ENCODE data around the gene ACSS2. TPM values are rescaled to one million over a fixed set of nuclear protein-coding genes. Genes with fewer than 3 reads are reported as not detected.

ACSS2 gene
- total RNA-seq, 1 experiment from 2014 or later = 25.4 TPM

DNA sequence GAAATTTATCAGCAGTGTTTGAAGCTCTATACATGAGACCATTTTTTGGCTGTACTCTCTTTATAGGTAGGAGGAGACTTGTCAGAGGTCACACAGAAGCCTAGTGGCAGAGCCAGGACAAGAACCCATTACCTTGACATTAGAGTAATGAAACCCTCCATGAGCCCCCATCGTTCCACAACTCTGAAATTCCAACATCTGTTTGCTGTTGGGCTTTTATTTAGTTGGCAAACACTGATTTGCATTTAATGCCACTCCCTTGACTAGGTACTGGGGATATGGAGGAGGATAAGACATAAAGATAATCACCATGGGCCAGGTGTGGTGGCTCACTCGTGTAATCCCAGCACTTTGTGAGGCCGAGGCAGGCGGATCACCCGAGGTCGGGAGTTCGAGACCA, 77.5 kb downstream of the ACSS2 start:
- H3K4me1 ChIP-seq (ENCODE audit: control insufficient read depth, insufficient read depth, low read length) = peaks cover 11% of the 10 kb centered on the region
- H3K27ac ChIP-seq (ENCODE audit: low read length) = no peak overlapping the region
- ChIA-PET POLR2A (no interaction called here), CTCF (interaction anchor here (0.6 to 1.1 kb wide), 2 partner anchors 31 to 81 kb away, joined by 3 to 6 read pairs; partner anchors contain the start of gene GGT7)
- DNase-seq (ENCODE audit: low read depth, low spot score) (no peak), ATAC-seq (no peak)
- in situ Hi-C loops (cut with HindIII; ENCODE audit: low pct_unique_long_range_greater_than_20kb, low sequenced_read_pairs) = no loop called here
- intact Hi-C loops (cut with micrococcal nuclease; ENCODE audit: unreplicated experiment) = no loop called here
- 0 out of 2 replicates have a peak, but pooled peaks cover 2% of the 10 kb centered on the region for H3K36me3 ChIP-seq (ENCODE audit: control insufficient read depth, insufficient read depth, low read length)
- no peak for TF ChIP-seq SIN3A (IDR thresholded peaks at IDR 0.05; ENCODE audit: borderline replicate concordance, insufficient read depth, low read depth, low read length)
- TF ChIP-seq, protein P1, sequence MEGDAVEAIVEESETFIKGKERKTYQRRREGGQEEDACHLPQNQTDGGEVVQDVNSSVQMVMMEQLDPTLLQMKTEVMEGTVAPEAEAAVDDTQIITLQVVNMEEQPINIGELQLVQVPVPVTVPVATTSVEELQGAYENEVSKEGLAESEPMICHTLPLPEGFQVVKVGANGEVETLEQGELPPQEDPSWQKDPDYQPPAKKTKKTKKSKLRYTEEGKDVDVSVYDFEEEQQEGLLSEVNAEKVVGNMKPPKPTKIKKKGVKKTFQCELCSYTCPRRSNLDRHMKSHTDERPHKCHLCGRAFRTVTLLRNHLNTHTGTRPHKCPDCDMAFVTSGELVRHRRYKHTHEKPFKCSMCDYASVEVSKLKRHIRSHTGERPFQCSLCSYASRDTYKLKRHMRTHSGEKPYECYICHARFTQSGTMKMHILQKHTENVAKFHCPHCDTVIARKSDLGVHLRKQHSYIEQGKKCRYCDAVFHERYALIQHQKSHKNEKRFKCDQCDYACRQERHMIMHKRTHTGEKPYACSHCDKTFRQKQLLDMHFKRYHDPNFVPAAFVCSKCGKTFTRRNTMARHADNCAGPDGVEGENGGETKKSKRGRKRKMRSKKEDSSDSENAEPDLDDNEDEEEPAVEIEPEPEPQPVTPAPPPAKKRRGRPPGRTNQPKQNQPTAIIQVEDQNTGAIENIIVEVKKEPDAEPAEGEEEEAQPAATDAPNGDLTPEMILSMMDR (IDR thresholded peaks at IDR 0.05) = no peak
- TF ChIP-seq TCF7L2 (IDR thresholded peaks at IDR 0.05; ENCODE audit: low read depth, low read length) = no peak
- TF ChIP-seq, protein P2, sequence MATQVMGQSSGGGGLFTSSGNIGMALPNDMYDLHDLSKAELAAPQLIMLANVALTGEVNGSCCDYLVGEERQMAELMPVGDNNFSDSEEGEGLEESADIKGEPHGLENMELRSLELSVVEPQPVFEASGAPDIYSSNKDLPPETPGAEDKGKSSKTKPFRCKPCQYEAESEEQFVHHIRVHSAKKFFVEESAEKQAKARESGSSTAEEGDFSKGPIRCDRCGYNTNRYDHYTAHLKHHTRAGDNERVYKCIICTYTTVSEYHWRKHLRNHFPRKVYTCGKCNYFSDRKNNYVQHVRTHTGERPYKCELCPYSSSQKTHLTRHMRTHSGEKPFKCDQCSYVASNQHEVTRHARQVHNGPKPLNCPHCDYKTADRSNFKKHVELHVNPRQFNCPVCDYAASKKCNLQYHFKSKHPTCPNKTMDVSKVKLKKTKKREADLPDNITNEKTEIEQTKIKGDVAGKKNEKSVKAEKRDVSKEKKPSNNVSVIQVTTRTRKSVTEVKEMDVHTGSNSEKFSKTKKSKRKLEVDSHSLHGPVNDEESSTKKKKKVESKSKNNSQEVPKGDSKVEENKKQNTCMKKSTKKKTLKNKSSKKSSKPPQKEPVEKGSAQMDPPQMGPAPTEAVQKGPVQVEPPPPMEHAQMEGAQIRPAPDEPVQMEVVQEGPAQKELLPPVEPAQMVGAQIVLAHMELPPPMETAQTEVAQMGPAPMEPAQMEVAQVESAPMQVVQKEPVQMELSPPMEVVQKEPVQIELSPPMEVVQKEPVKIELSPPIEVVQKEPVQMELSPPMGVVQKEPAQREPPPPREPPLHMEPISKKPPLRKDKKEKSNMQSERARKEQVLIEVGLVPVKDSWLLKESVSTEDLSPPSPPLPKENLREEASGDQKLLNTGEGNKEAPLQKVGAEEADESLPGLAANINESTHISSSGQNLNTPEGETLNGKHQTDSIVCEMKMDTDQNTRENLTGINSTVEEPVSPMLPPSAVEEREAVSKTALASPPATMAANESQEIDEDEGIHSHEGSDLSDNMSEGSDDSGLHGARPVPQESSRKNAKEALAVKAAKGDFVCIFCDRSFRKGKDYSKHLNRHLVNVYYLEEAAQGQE (IDR thresholded peaks at IDR 0.05; ENCODE audit: insufficient read depth in 1 of 2, low read depth in 2 of 2, low read length in 1 of 2) = no peak
- no peak for TF ChIP-seq POLR2AphosphoS5 (IDR thresholded peaks at IDR 0.05; ENCODE audit: low read depth, low read length)
- no peak overlapping the region for H3K4me3 ChIP-seq (ENCODE audit: low read depth in 2 of 2, low read length in 2 of 2)
- no TSS peak for BruUV-seq (replicated peaks)
- H3K9me3 ChIP-seq (ENCODE audit: control insufficient read depth, insufficient read depth, low read depth, low read length) = no peaks in the 10 kb centered on the region
- H3K27me3 ChIP-seq (ENCODE audit: control insufficient read depth, insufficient read depth, low read length) = no peaks in the 10 kb centered on the region

DNA sequence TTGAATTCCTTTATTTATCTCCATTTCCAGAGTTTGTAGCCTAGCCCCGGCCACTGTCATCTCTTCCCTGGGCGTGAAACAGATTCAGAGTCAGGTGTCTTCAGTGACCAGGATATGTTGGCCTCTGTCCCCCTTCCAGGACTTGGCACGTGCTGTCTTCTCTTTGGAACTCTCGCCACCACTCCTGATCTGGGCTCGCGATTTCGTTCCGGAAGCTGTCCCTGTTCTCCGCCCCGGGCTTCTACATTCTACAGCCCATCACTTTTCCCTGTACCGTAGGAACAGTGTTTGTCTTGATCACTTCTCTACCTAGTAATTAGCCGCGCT, 78.5 kb downstream of the ACSS2 start:
- TF ChIP-seq, protein P1 (IDR thresholded peaks at IDR 0.05) = no peak
- TF ChIP-seq SIN3A (IDR thresholded peaks at IDR 0.05; ENCODE audit: borderline replicate concordance, insufficient read depth, low read depth, low read length) (no peak), TCF7L2 (IDR thresholded peaks at IDR 0.05; ENCODE audit: low read depth, low read length) (no peak), POLR2AphosphoS5 (IDR thresholded peaks at IDR 0.05; ENCODE audit: low read depth, low read length) (no peak)
- TF ChIP-seq, protein P2 (IDR thresholded peaks at IDR 0.05; ENCODE audit: insufficient read depth in 1 of 2, low read depth in 2 of 2, low read length in 1 of 2) = no peak
- ATAC-seq = peak; percentile 24
- ChIA-PET POLR2A (interaction anchor here (0.6 kb wide), 1 partner anchor 328 kb away, joined by 4 read pairs; no protein-coding TSS in a partner anchor), CTCF (interaction anchor here (0.6 kb wide), 1 partner anchor 82 kb away, joined by 3 read pairs; the partner anchor contains the start of gene GGT7)
- in situ Hi-C loops (cut with HindIII; ENCODE audit: low pct_unique_long_range_greater_than_20kb, low sequenced_read_pairs) = no loop called here
- Histone ChIP-seq H3K36me3 (ENCODE audit: control insufficient read depth, insufficient read depth, low read length) (0 out of 2 replicates have a peak, but pooled peaks cover 2% of the 10 kb centered on the region), H3K4me3 (ENCODE audit: low read depth in 2 of 2, low read length in 2 of 2) (peak overlapping the region; percentile 69 to 92), H3K9me3 (ENCODE audit: control insufficient read depth, insufficient read depth, low read depth, low read length) (no peaks in the 10 kb centered on the region), H3K4me1 (ENCODE audit: control insufficient read depth, insufficient read depth, low read length) (peaks cover 11% of the 10 kb centered on the region), H3K27me3 (ENCODE audit: control insufficient read depth, insufficient read depth, low read length) (no peaks in the 10 kb centered on the region), H3K27ac (ENCODE audit: low read length) (peak overlapping the region; percentile 93)
- intact Hi-C loops (cut with micrococcal nuclease; ENCODE audit: unreplicated experiment) = no loop called here
- BruUV-seq (replicated peaks) = no TSS peak
- DNase-seq (ENCODE audit: low read depth, low spot score) = no peak
